Left cardiac atrium (tissue), 4 donors: ENCODE results near the gene XYLT2. TPM values are rescaled to one million over a fixed set of nuclear protein-coding genes. Genes with fewer than 3 reads are reported as not detected.
"Not testable (repeated sequence)": the region's sequence is repeated elsewhere in the genome, so short reads cannot be mapped to it uniquely, and the experiment has no call there.

Experiments
- ATAC-seq, 2 donors: fragments of 200-7000 bp; cut with Tn5 transposase; one replicate each; pipeline ENCODE4 v1.9.1; 2020; ENCODE audit warnings: mild to moderate bottlenecking in 2 of 2, moderate library complexity in 2 of 2
- DNase-seq: peaks from one replicate; pipeline ENCODE4 v3.0.0-alpha.2; 2020
- intact Hi-C, 2 donors: fragments of 100-400 bp; cut with DNase I; formaldehyde crosslinking; loops; one replicate each; pipeline versions ENCODE4 v1.14.1 to v1.15.1; 2022 to 2023
- long read RNA-seq: library from polyadenylated mRNA; unstranded; transcript quantifications from one replicate; pipeline ENCODE4 v2.0.0, GENCODE V29; 2021
- total RNA-seq, 2 donors: library from RNA; stranded (reverse); fragmentation: NEBNext Ultra II Directional; extraction: Animal tissue kit (Norgen Biotek cat#: 25700); gene quantifications; one replicate each; pipeline ENCODE4 v1.2.1, GENCODE V29; 2021
- donor health status: DM: no; HTN: yes; CAD: no.
- donor health status: DM: no; HTN: yes; CAD: no; lungs with severe emphysema.
- donor health status: DM: yes; HTN: yes; CAD: no.
- donor health status: Dilated cardiomyopathy.

Gene XYLT2
- total RNA-seq = 10 to 100 TPM; 13.6 to 17.3 TPM
- long read RNA-seq, transcript XYLT2-201 (11 exons, 3,507 nt) = major isoform, 8 of 24 reads
- long read RNA-seq, partial matches to known transcripts = 13 of 24 reads
- long read RNA-seq, other reads (novel, unspliced or antisense) = 2 of 24 reads

- intact Hi-C loops = no loop called here
- DNase-seq = peak; percentile 89
- peak; percentile 96 to 98 for ATAC-seq
These were observed at the start of gene XYLT2 for GRCh38 chr17:50345432-50346312. Gene XYLT2, plus strand, starts transcription at chr17:50346126. Its CDS starts 15 bp downstream, at chr17:50346141.

- intact Hi-C loops = loop anchor here (1.0 to 5.0 kb wide), 3 partner anchors 95 to 205 kb away; partner anchors contain the start of gene COL1A1 (in 1 of the 2)
- peak; percentile 93 to 95 for ATAC-seq
- DNase-seq = peak; percentile 81
These were observed 48.5 kb upstream of the XYLT2 start for GRCh38 chr17:50297407-50297865.

GRCh38 chr17:50298018-50298417 lies 47.9 kb upstream of the XYLT2 start:
- DNase-seq (no peak), ATAC-seq (no peak)
- intact Hi-C loops = loop anchor here (5.0 kb wide), 2 partner anchors 96 to 206 kb away; partner anchors contain the start of gene COL1A1 (in 1 of the 2)

GRCh38 chr17:50299776-50300175 lies 46.1 kb upstream of the XYLT2 start:
- no peak for ATAC-seq
- no peak for DNase-seq
- intact Hi-C loops = loop anchor here (5.0 kb wide), 2 partner anchors 97 to 207 kb away; partner anchors contain the start of gene COL1A1 (in 1 of the 2)

GRCh38 chr17:50300824-50301223 lies 45.1 kb upstream of the XYLT2 start:
- intact Hi-C loops, ATAC-seq, DNase-seq: not testable (repeated sequence)

DNA sequence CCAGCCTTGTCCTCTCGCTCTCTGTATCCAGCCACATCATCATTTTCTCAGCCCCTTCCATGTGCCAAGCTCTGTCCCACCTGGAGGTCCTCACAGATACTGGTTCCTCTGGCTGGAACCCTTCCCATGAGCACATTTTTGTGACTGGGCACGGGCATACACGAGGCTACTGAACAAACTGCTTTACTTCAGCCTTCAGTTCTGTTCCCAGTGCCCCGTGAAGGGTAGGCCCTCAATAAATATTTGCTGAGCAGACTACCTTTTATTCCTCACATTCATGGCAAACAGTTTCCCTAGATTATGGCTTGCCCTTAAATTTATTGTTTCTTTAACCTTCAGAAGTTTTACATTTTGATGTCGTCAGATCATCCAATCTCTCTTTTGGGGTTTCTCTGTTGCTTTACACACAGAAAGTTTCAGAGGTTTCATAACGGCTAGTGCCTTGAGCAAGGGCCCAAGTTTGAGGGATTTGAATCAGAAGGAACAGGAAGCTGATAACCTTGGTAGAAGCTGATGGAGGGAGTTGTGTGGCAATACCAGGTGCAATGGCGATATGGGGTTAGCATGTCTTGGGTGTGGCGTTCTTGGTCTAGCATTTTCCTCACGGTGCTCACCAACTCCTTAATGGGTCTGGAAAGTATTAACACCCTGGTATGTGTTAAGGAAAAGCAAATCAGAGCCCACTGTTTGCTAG lies 43.9 kb upstream of the XYLT2 start:
- DNase-seq = no peak
- intact Hi-C loops = no loop called here
- no peak for ATAC-seq

DNA sequence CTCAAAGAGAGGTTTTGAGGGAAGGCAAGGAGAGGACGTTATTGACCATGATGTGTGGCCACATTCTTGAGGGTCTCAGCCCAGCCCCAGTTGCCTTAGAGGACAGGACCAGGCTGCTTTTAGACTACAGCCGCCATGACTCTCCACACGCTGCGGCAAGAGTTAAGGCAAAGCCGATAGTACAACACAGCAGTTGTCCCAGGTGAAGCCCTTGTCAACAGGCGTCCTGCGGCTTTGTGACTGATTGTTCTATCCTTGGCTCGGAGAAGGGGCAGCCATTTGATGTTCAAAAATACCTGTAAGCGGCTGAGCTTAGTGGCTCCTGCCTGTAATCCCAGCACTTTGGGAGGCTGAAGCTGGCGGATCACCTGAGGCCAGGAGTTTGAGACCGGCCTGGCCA lies 42.9 kb upstream of the XYLT2 start:
- intact Hi-C loops = no loop called here
- no peak for ATAC-seq
- DNase-seq = no peak

DNA sequence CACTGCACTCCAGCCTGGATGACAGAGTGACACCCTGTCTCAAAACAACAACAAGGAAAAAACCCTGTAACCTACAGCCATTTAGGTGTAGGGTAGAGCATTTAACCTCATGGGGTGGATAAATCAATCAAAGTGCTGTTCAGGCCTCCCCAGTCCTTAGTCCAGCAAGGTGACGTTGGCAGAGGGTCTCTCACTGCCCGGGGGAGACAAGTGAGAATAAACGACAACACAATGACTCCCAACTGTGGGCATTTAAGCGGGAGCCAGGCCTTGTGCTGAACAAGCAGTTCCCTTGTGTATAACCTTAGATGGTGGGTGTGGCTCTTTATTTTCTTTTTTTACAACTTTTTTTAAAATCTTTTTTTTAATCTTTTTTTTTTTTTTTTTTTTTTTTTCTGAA lies 42.3 kb upstream of the XYLT2 start:
- DNase-seq (no peak), ATAC-seq (no peak)
- intact Hi-C loops = no loop called here

DNA sequence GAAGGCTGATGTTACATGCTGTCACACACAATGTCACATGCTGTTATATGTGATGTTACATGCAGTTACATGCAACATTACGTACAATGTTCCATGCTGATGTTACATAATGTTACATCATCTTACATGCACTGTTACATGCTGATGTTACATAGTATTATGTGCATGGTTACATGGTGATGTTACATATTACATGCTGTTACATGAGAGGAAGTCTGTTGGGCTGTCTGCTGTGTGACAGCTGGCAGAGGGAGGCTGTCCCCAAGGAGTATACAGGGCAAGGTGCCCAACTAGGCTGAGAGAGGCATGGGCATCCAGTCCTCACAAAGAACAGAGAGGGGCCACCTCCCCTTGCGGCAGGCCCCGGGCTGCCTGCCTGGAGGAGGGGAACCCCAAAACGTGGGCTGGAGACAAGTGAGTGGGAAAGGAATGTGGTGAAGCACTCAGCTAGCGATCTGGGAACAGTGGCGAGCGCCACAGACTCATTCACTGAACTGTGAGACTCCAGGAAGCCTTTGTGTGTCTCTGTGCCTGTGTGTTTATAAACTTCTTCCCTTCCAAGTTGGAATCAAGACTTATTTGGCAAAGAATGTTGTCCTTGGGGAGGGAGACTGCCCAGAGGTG lies 41.0 kb upstream of the XYLT2 start:
- peak; percentile 28 for DNase-seq
- ATAC-seq = peak; percentile 60 to 69

GRCh38 chr17:50307654-50308053 lies 38.3 kb upstream of the XYLT2 start:
- ATAC-seq (no peak), DNase-seq (no peak)
- intact Hi-C loops = no loop called here

More for the DNA sequence above, 41.0 kb upstream of the XYLT2 start:
- intact Hi-C loops = no loop called here

GRCh38 chr17:50308666-50309065 lies 37.3 kb upstream of the XYLT2 start:
- intact Hi-C loops = no loop called here
- ATAC-seq = no peak
- no peak for DNase-seq

GRCh38 chr17:50310455-50311111 lies 35.3 kb upstream of the XYLT2 start:
- ATAC-seq (no peak), DNase-seq (no peak)
- intact Hi-C loops = no loop called here

DNA sequence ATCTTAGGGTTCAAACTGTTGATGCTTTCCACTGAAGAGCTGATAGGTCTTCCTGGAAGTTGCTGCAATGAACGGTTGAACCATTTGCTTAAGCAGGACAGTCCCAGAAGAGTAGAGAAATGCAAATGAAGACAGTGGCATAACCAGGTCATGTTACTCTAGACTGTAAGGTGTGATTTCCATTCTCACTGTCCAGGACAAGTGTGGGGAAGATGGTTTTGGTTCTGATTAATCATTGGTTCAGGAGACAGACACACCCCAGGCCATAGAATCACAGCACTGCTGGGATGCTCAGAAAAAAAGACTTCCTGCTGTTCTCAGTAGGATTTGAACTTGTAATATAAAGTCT lies 34.8 kb upstream of the XYLT2 start:
- no peak for DNase-seq
- ATAC-seq = no peak
- intact Hi-C loops = no loop called here

- intact Hi-C loops = no loop called here
- ATAC-seq = no peak
- DNase-seq = no peak
These were observed 34.4 kb upstream of the XYLT2 start for GRCh38 chr17:50311483-50311882.

DNA sequence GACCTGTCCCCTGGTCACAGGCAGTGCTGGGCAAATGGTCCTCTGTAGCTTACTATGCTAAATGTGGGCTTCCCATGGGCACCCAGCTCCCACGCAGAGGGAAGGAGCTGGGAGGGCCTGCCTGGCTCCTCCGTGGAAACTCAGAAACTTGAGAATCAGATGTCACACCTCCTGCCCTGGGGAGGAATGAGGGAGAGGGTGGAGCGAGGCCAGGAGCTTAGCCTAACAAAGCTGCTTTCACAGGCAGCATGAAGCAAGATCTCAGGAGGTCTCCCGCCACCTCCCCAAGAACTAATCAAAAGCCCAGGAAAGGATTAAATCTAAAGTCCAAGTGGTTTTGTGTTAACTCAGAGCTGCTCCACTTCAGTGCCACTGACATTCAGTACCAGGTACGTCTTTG lies 33.6 kb upstream of the XYLT2 start:
- DNase-seq = no peak
- ATAC-seq = no peak
- intact Hi-C loops = no loop called here

DNA sequence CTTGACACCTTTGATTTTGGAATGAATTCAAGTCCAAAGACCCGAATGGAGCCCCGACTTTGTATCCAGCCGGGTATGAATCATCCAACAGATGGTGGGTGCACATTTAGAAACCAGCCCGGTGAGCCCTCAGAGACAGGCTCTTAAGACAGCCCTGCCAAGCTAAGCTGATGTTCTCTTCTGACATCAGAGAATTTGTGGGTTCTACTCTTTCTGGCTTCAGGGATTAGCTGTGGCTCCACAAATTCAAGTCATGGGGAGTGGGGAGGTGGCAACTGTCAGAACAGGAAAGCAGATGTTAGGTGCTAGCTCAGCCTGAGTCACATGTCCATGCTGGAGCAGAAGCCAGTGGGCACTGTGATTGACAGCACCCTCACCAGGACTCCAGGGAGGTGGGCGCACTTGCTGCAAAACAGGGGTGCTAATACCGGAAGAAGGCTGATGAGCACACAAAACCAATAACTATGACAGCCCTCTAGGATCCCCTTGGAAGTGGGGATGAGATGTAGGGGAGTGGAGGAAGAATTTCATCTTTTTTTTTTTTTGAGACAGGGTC lies 31.4 kb upstream of the XYLT2 start:
- intact Hi-C loops = no loop called here
- DNase-seq = no peak
- no peak for ATAC-seq

DNA sequence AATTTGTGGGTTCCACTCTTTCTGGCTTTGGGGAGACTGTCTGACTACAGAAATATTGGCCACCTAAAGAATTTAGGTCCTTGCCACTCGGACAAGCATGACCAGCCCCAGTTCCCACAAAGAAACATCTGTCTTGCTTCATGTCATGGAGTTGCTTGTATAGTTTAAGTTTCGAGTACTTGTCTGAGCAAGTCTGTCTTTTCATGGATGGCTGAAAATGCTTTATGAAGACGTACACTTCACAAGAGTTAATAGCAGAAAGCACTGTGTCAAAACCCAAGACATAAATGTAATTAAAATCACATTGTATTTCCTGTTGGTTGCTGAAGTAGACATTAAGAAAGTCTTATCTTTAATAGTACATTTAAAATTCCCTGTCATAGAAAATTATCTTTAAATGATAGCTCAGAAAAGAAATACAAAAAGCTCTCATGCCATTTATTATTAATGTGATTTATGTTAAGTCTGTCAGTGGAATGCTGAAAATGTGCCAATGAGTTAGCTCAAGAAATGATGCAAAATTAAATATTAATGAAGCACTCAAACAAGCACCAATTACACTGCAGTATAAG lies 29.8 kb upstream of the XYLT2 start:
- intact Hi-C loops = no loop called here
- ATAC-seq = no peak
- no peak for DNase-seq

DNA sequence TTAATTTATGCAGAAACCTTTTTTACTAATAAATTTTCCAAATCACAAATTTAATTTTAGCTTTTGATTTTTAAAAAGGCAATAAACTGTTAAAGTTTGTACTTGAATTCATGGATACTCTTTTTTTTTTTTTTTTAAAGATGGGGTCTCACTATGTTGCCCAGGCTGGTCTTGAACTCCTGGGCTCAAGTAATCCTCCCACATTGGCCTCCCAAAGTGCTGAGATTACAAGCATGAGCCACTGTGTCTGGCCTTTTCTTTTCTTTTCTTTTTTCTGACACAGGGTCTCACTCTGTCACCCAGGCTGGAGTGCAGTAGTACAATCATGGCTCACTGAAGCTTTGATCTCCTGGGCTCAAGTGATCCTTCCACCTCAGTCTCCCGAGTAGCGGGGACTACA lies 29.3 kb upstream of the XYLT2 start:
- ATAC-seq, intact Hi-C loops, DNase-seq: not testable (repeated sequence)
